Skeletal muscle tissue (tissue), 4 donors: ENCODE results near the gene RERE. TPM values are rescaled to one million over a fixed set of nuclear protein-coding genes. Genes with fewer than 3 reads are reported as not detected.
A peak's percentile ranks its signal among the peaks of the same experiment; 100 is the strongest.

Experiments
- H3K27ac ChIP-seq: one replicate; pipeline ENCODE4 v1.7.0; 2013; ENCODE audit warnings: mild to moderate bottlenecking, low read depth, low read length, inconsistent platforms
- H3K27me3 ChIP-seq, 3 donors: one replicate each; pipeline ENCODE4 v1.7.0; 2013; ENCODE audit warnings: low read length in 3 of 3; ENCODE audit not compliant: control insufficient read depth in 3 of 3, insufficient read depth in 3 of 3
- H3K36me3 ChIP-seq, 3 donors: one replicate each; pipeline ENCODE4 v1.7.0; 2013; ENCODE audit warnings: low read length in 3 of 3; ENCODE audit not compliant: control insufficient read depth in 3 of 3, insufficient read depth in 3 of 3
- H3K4me1 ChIP-seq, 3 donors: one replicate each; pipeline ENCODE4 v1.7.0; 2013; ENCODE audit warnings: low read length in 3 of 3, mild to moderate bottlenecking in 3 of 3; ENCODE audit not compliant: control insufficient read depth in 3 of 3, insufficient read depth in 3 of 3
- H3K4me3 ChIP-seq, 3 donors: one replicate each; pipeline ENCODE4 v1.7.0; 2013; ENCODE audit warnings: low read length in 3 of 3
- H3K9ac ChIP-seq, 3 donors: one replicate each; pipeline ENCODE4 v1.7.0; 2013; ENCODE audit warnings: low read length in 3 of 3, mild to moderate bottlenecking in 3 of 3, moderate library complexity in 2 of 3, low read depth in 1 of 3
- H3K9me3 ChIP-seq, 3 donors: one replicate each; pipeline ENCODE4 v1.7.0; 2013; ENCODE audit warnings: low read length in 3 of 3; ENCODE audit not compliant: control insufficient read depth in 3 of 3
- total RNA-seq: library from RNA; depleted of rRNA; stranded (reverse); fragments of >200 nt; gene quantifications from one replicate; pipeline ENCODE4 v1.2.3, GENCODE V29; 2014
- donor health status: Osteomylitis.

RERE gene
- total RNA-seq, 1 donor from 2014 or later = 212 TPM

GRCh38 chr1:8712413-8713231, 104.8 kb downstream of the RERE start:
- peaks cover 3 to 12% (median 10%) of the 10 kb centered on the region in 3 donors for H3K4me1 ChIP-seq
- peak overlapping the region; percentile 10 for H3K27ac ChIP-seq
- peak overlapping the region in 1 of 3 donors; percentile 5 for H3K4me3 ChIP-seq
- H3K9me3 ChIP-seq = no peaks in the 10 kb centered on the region
- H3K9ac ChIP-seq = peak overlapping the region in 1 of 3 donors; percentile 40
- H3K27me3 ChIP-seq = no peaks in the 10 kb centered on the region
- H3K36me3 ChIP-seq = no peaks in the 10 kb centered on the region

- peaks cover 10 to 12% (median 10%) of the 10 kb centered on the region in 3 donors for H3K4me1 ChIP-seq
- no peaks in the 10 kb centered on the region for H3K9me3 ChIP-seq
Observed at GRCh38 chr1:8711873-8712412, 105.5 kb downstream of the RERE start.

GRCh38 chr1:8711151-8711550, 106.3 kb downstream of the RERE start:
- no peaks in the 10 kb centered on the region for H3K36me3 ChIP-seq
- H3K4me1 ChIP-seq = peaks cover 10 to 12% (median 11%) of the 10 kb centered on the region in 3 donors
- H3K9ac ChIP-seq = no peak overlapping the region
- H3K27ac ChIP-seq = no peak overlapping the region
- H3K27me3 ChIP-seq = no peaks in the 10 kb centered on the region
- H3K4me3 ChIP-seq = no peak overlapping the region
- no peaks in the 10 kb centered on the region for H3K9me3 ChIP-seq

More at GRCh38 chr1:8711873-8712412, 105.5 kb downstream of the RERE start:
- H3K36me3 ChIP-seq = no peaks in the 10 kb centered on the region
- H3K9ac ChIP-seq = peak overlapping the region in 1 of 3 donors; percentile 40
- H3K4me3 ChIP-seq = peak overlapping the region in 1 of 3 donors; percentile 5
- H3K27me3 ChIP-seq = no peaks in the 10 kb centered on the region
- peak overlapping the region; percentile 10 for H3K27ac ChIP-seq

GRCh38 chr1:8708259-8708658, 109.2 kb downstream of the RERE start:
- Histone ChIP-seq H3K9ac (no peak overlapping the region), H3K9me3 (no peaks in the 10 kb centered on the region), H3K27ac (no peak overlapping the region), H3K4me1 (peaks cover 18 to 26% (median 19%) of the 10 kb centered on the region in 3 donors), H3K4me3 (no peak overlapping the region), H3K27me3 (no peaks in the 10 kb centered on the region), H3K36me3 (no peaks in the 10 kb centered on the region)

- Histone ChIP-seq H3K4me1 (peaks cover 11 to 26% (median 15%) of the 10 kb centered on the region in 3 donors), H3K27ac (no peak overlapping the region), H3K36me3 (no peaks in the 10 kb centered on the region), H3K9ac (no peak overlapping the region), H3K9me3 (no peaks in the 10 kb centered on the region), H3K27me3 (no peaks in the 10 kb centered on the region), H3K4me3 (no peak overlapping the region)
Observed at GRCh38 chr1:8706995-8707396, 110.4 kb downstream of the RERE start.

GRCh38 chr1:8706291-8706690, 111.1 kb downstream of the RERE start:
- Histone ChIP-seq H3K4me3 (no peak overlapping the region), H3K9ac (no peak overlapping the region), H3K27me3 (no peaks in the 10 kb centered on the region), H3K4me1 (peaks cover 15 to 32% (median 19%) of the 10 kb centered on the region in 3 donors), H3K36me3 (no peaks in the 10 kb centered on the region), H3K9me3 (no peaks in the 10 kb centered on the region), H3K27ac (no peak overlapping the region)

- H3K9ac ChIP-seq = no peak overlapping the region
- no peaks in the 10 kb centered on the region for H3K27me3 ChIP-seq
- no peaks in the 10 kb centered on the region for H3K9me3 ChIP-seq
- no peak overlapping the region for H3K4me3 ChIP-seq
- H3K4me1 ChIP-seq = peaks cover 26 to 43% (median 31%) of the 10 kb centered on the region in 3 donors
- no peak overlapping the region for H3K27ac ChIP-seq
- H3K36me3 ChIP-seq = no peaks in the 10 kb centered on the region
Observed at GRCh38 chr1:8704866-8705506, 112.5 kb downstream of the RERE start.

GRCh38 chr1:8702850-8703810, 114.3 kb downstream of the RERE start:
- Histone ChIP-seq H3K27me3 (no peaks in the 10 kb centered on the region), H3K27ac (peak overlapping the region; percentile 61), H3K9me3 (no peaks in the 10 kb centered on the region), H3K4me1 (peaks cover 26 to 43% (median 34%) of the 10 kb centered on the region in 3 donors), H3K9ac (peak overlapping the region; percentile 65 to 74 (median 69)), H3K36me3 (no peaks in the 10 kb centered on the region), H3K4me3 (peak overlapping the region; percentile 49 to 73 (median 63))

DNA sequence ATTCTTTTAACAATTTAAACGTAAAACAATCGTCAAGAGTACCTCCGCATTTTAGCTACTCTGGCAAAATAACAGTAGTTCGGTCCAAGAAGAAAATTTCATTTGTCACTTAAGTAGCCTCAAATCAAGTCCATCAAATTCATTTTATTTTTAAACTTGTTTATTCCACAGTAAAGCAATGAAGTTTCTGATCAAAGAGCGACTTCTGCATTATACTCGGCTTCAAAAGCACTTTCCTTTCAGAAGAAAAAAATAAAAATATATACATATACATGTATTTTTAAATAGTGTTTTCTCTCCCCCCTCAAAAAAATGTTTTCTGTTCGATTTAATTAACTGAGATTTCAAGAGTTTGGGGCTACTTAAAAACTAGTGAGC, 115.0 kb downstream of the RERE start:
- peak overlapping the region; percentile 65 to 74 (median 69) for H3K9ac ChIP-seq
- no peaks in the 10 kb centered on the region for H3K36me3 ChIP-seq
- H3K27ac ChIP-seq = peak overlapping the region; percentile 61
- peak overlapping the region; percentile 49 to 72 (median 63) for H3K4me3 ChIP-seq
- H3K4me1 ChIP-seq = peaks cover 26 to 42% (median 34%) of the 10 kb centered on the region in 3 donors
- H3K27me3 ChIP-seq = no peaks in the 10 kb centered on the region
- H3K9me3 ChIP-seq = no peaks in the 10 kb centered on the region
